Neural cell (in vitro differentiated cells): Measurements from ENCODE around the gene ITGB3. TPM values are rescaled to one million over a fixed set of nuclear protein-coding genes. Genes with fewer than 3 reads are reported as not detected.

ENCODE experiments used
- H2AFZ ChIP-seq: fragments of 200-600, 300-800 bp; sonication (generic), shearing (Covaris generic); 2 replicates; pipeline ENCODE4 v1.6.0; 2014; ENCODE audit warnings: low read depth, mild to moderate bottlenecking, antibody characterized with exemption, low read length, moderate library complexity
- H3F3A ChIP-seq: fragments of 200-600 bp; shearing (Covaris generic); 2 replicates; pipeline ENCODE4 v1.6.1; 2016; ENCODE audit warnings: mild to moderate bottlenecking, moderate library complexity, mixed read lengths, antibody characterized with exemption, low read length; ENCODE audit not compliant: insufficient read depth, poor library complexity, severe bottlenecking
- H3K27ac ChIP-seq: fragments of 200-600, 300-800 bp; sonication (generic), shearing (Covaris generic); 2 replicates; pipeline ENCODE4 v1.5.1; 2014; ENCODE audit warnings: mild to moderate bottlenecking, low read length, moderate library complexity
- H3K27me3 ChIP-seq: fragments of 300-800, 200-600 bp; sonication (generic), shearing (Covaris generic); 2 replicates; pipeline ENCODE4 v1.6.0; 2014; ENCODE audit warnings: mild to moderate bottlenecking, low read depth, low read length, moderate library complexity; ENCODE audit not compliant: insufficient read depth
- H3K36me3 ChIP-seq: fragments of 300-800, 200-600 bp; sonication (generic), shearing (Covaris generic); 2 replicates; pipeline ENCODE4 v1.5.1; 2014; ENCODE audit warnings: mild to moderate bottlenecking, antibody characterized with exemption, low read length, moderate library complexity; ENCODE audit not compliant: insufficient read depth
- H3K4me2 ChIP-seq: fragments of 300-800, 200-600 bp; sonication (generic), shearing (Covaris generic); 2 replicates; pipeline ENCODE4 v1.6.0; 2014; ENCODE audit warnings: mild to moderate bottlenecking, low read length
- H3K4me3 ChIP-seq: fragments of 300-800, 200-600 bp; sonication (generic), shearing (Covaris generic); 2 replicates; pipeline ENCODE4 v1.5.1; 2014; ENCODE audit warnings: mild to moderate bottlenecking, low read length, moderate library complexity
- H3K79me2 ChIP-seq: fragments of 200-600 bp; shearing (Covaris generic); replicated peaks from 2 replicates; pipeline ENCODE4 v1.6.0; 2014; ENCODE audit warnings: mild to moderate bottlenecking, low read length, moderate library complexity; ENCODE audit not compliant: insufficient read depth
- H3K9ac ChIP-seq: fragments of 300-800, 200-600 bp; sonication (generic), shearing (Covaris generic); 2 replicates; pipeline ENCODE4 v1.6.1; 2016; ENCODE audit warnings: mild to moderate bottlenecking, low read length, mixed read lengths
- H3K9me2 ChIP-seq: fragments of 200-600 bp; shearing (Covaris generic); 2 replicates; pipeline ENCODE4 v1.6.1; 2016; ENCODE audit warnings: mild to moderate bottlenecking, low read length, mixed read lengths; ENCODE audit not compliant: insufficient read depth
- H3K9me3 ChIP-seq: fragments of 200-600, 300-800 bp; sonication (generic), shearing (Covaris generic); 2 replicates; pipeline ENCODE4 v1.6.1; 2016; ENCODE audit warnings: mild to moderate bottlenecking, mixed run types, low read length, moderate library complexity, mixed read lengths
- H4K20me1 ChIP-seq: fragments of 200-600 bp; shearing (Covaris generic); 2 replicates; pipeline ENCODE4 v1.6.1; 2016; ENCODE audit warnings: mild to moderate bottlenecking, mixed run types; ENCODE audit not compliant: insufficient read depth
- EP300 ChIP-seq: fragments of 450-650 bp; conservative IDR thresholded peaks from 2 replicates; pipeline ENCODE4 v1.6.1; 2014; ENCODE audit warnings: antibody characterized with exemption, mild to moderate bottlenecking, moderate library complexity; ENCODE audit not compliant: poor library complexity, severe bottlenecking
- EZH2 ChIP-seq: fragments of 200-600, 300-800 bp; shearing (Covaris generic), sonication (generic); IDR thresholded peaks from 2 replicates; pipeline ENCODE4 v1.6.1; 2014; ENCODE audit warnings: antibody characterized with exemption, low read length, borderline replicate concordance, mild to moderate bottlenecking; ENCODE audit not compliant: insufficient read depth, poor library complexity, severe bottlenecking
- MXI1 ChIP-seq: fragments of 450-650 bp; conservative IDR thresholded peaks from 2 replicates; pipeline ENCODE4 v1.6.1; 2014; ENCODE audit warnings: antibody characterized with exemption, mild to moderate bottlenecking; ENCODE audit not compliant: poor library complexity, severe bottlenecking
- POLR2AphosphoS5 ChIP-seq: IDR thresholded peaks from 2 replicates; pipeline ENCODE4 v1.6.1; 2012
- RAD21 ChIP-seq: fragments of 450-650 bp; conservative IDR thresholded peaks from 2 replicates; pipeline ENCODE4 v1.6.1; 2014; ENCODE audit warnings: antibody characterized with exemption, mild to moderate bottlenecking, moderate library complexity
- REST ChIP-seq: IDR thresholded peaks from 2 replicates; pipeline ENCODE4 v1.6.1; 2012; ENCODE audit warnings: borderline replicate concordance
- SMC3 ChIP-seq: fragments of 450-650 bp; conservative IDR thresholded peaks from 2 replicates; pipeline ENCODE4 v1.6.1; 2014; ENCODE audit warnings: antibody characterized with exemption, mild to moderate bottlenecking, moderate library complexity; ENCODE audit not compliant: poor library complexity
- TAF1 ChIP-seq: IDR thresholded peaks from 2 replicates; pipeline ENCODE4 v1.6.1; 2012; ENCODE audit warnings: low read depth
- polyA plus RNA-seq: library from polyadenylated mRNA; depleted of rRNA; stranded (reverse); fragments of >200 nt; gene quantifications from 2 replicates; pipeline ENCODE4 v1.2.3, GENCODE V29; 2014
- TF ChIP-seq, protein P1 (sequence below): fragments of 450-650 bp; IDR thresholded peaks from 2 replicates; pipeline ENCODE4 v1.5.1; 2014; ENCODE audit warnings: antibody characterized with exemption, mild to moderate bottlenecking, moderate library complexity; ENCODE audit not compliant: poor library complexity, severe bottlenecking

Gene ITGB3
- polyA plus RNA-seq, 1 donor from 2014 or later = not detected

GRCh38 chr17:47219621-47220475, 33.8 kb upstream of the ITGB3 start:
- TF ChIP-seq RAD21 = no peak
- no peak for TF ChIP-seq TAF1
- no peak for TF ChIP-seq SMC3
- no peak for TF ChIP-seq MXI1
- Histone ChIP-seq H3F3A (no peaks in the 10 kb centered on the region), H3K9me2 (no peaks in the 10 kb centered on the region), H3K27me3 (no peaks in the 10 kb centered on the region), H2AFZ (no peak overlapping the region), H4K20me1 (no peaks in the 10 kb centered on the region), H3K4me3 (peak overlapping the region; percentile 6), H3K4me2 (peak overlapping the region; percentile 56), H3K9me3 (no peaks in the 10 kb centered on the region), H3K79me2 (no peaks in the 10 kb centered on the region), H3K9ac (no peak overlapping the region), H3K27ac (no peak overlapping the region), H3K36me3 (no peaks in the 10 kb centered on the region)

DNA sequence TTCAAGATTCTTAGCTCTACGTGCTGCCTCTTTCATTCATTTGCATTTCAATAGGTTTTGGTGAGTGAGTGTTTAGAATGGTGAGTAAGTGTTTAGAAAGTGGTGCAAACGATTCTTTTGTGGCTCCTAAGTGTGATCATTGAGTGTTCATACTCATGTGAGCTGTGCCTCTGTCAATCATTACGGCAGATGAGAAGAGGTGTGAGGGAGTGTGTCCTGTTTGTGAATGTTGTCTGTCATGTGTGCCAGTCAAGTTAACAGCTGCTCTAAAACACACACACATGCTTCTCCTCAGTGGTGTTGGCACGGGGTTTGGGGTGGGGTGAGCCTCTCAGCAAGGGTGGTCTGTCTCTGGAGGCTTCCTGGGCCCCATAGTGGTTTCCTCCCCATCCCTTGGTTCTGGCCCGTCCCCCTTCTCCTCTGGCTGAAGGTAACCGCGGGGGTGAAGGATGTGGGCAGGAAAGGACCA, 33.1 kb upstream of the ITGB3 start:
- Histone ChIP-seq H3K79me2 (no peaks in the 10 kb centered on the region), H2AFZ (no peak overlapping the region), H3F3A (no peaks in the 10 kb centered on the region), H3K9me2 (no peaks in the 10 kb centered on the region), H3K36me3 (no peaks in the 10 kb centered on the region), H3K27me3 (no peaks in the 10 kb centered on the region), H3K4me2 (peak overlapping the region; percentile 56), H3K4me3 (peak overlapping the region; percentile 6), H3K9ac (no peak overlapping the region), H4K20me1 (no peaks in the 10 kb centered on the region), H3K27ac (no peak overlapping the region), H3K9me3 (no peaks in the 10 kb centered on the region)
- peak; percentile 61 for TF ChIP-seq EP300
- peak; percentile 37 for TF ChIP-seq POLR2AphosphoS5
- TF ChIP-seq MXI1 = no peak
- no peak for TF ChIP-seq RAD21
- TF ChIP-seq, protein P1, sequence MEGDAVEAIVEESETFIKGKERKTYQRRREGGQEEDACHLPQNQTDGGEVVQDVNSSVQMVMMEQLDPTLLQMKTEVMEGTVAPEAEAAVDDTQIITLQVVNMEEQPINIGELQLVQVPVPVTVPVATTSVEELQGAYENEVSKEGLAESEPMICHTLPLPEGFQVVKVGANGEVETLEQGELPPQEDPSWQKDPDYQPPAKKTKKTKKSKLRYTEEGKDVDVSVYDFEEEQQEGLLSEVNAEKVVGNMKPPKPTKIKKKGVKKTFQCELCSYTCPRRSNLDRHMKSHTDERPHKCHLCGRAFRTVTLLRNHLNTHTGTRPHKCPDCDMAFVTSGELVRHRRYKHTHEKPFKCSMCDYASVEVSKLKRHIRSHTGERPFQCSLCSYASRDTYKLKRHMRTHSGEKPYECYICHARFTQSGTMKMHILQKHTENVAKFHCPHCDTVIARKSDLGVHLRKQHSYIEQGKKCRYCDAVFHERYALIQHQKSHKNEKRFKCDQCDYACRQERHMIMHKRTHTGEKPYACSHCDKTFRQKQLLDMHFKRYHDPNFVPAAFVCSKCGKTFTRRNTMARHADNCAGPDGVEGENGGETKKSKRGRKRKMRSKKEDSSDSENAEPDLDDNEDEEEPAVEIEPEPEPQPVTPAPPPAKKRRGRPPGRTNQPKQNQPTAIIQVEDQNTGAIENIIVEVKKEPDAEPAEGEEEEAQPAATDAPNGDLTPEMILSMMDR = no peak

DNA sequence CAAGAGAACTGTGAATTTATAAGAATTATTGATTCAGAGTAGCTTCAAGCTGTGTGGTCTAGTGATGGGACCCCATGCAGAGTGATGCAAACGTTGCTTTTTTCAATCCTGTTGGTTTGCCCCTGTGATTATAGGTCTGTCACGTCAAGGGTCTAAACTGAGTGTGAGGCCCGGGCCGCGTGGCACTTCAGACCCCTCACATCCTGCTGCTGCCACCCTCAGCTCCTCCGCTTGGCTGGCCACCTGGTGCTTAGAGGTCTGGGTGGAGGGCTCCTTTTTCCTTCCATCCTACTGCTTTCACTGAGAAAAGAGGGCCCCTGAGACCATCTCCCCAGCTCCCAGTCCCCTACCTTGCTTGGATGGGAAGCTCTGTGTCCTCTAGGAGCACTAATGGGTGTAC, 32.5 kb upstream of the ITGB3 start:
- no peaks in the 10 kb centered on the region for H3K9me3 ChIP-seq
- H2AFZ ChIP-seq = no peak overlapping the region
- H4K20me1 ChIP-seq = no peaks in the 10 kb centered on the region
- H3K4me3 ChIP-seq = no peak overlapping the region
- H3K4me2 ChIP-seq = no peak overlapping the region
- no peaks in the 10 kb centered on the region for H3K9me2 ChIP-seq
- no peaks in the 10 kb centered on the region for H3F3A ChIP-seq
- no peaks in the 10 kb centered on the region for H3K27me3 ChIP-seq
- no peak for TF ChIP-seq SMC3
- TF ChIP-seq MXI1 = no peak
- no peak for TF ChIP-seq EZH2
- no peak for TF ChIP-seq TAF1
- no peak for TF ChIP-seq EP300
- no peak for TF ChIP-seq RAD21
- TF ChIP-seq POLR2AphosphoS5 = no peak
- TF ChIP-seq, protein P1 = no peak
- TF ChIP-seq REST = no peak
- H3K27ac ChIP-seq = no peak overlapping the region
- H3K9ac ChIP-seq = no peak overlapping the region
- H3K79me2 ChIP-seq = no peaks in the 10 kb centered on the region
- no peaks in the 10 kb centered on the region for H3K36me3 ChIP-seq
